ENCODE measurements around the gene SLC9C1. TPM values are rescaled to one million over a fixed set of nuclear protein-coding genes. Genes with fewer than 3 reads are reported as not detected.

Gene SLC9C1
- total RNA-seq, 1 donor from 2014 or later, result not detected

GRCh38 chr3:112338021-112338726 is 44.2 kb upstream of the SLC9C1 start:
- Mint-ChIP-seq H3K4me1 (ENCODE audit: unreplicated experiment) (peaks cover 6% of the 10 kb centered on the region), H3K36me3 (ENCODE audit: unreplicated experiment) (no peaks in the 10 kb centered on the region), H3K4me3 (ENCODE audit: unreplicated experiment) (no peak overlapping the region), H3K9me3 (ENCODE audit: unreplicated experiment) (no peaks in the 10 kb centered on the region), H3K27ac (ENCODE audit: unreplicated experiment) (no peak overlapping the region), H3K27me3 (ENCODE audit: unreplicated experiment) (peaks cover 61% of the 10 kb centered on the region)
- TF ChIP-seq CTCF (IDR thresholded peaks at IDR 0.05), result no peak
- DNase-seq (ENCODE audit: extremely low spot score, unreplicated experiment), result no peak

GRCh38 chr3:112335434-112335781 is 41.4 kb upstream of the SLC9C1 start:
- no peak overlapping the region for H3K27ac Mint-ChIP-seq (ENCODE audit: unreplicated experiment)
- TF ChIP-seq CTCF (IDR thresholded peaks at IDR 0.05), result no peak
- H3K36me3 Mint-ChIP-seq (ENCODE audit: unreplicated experiment), result no peaks in the 10 kb centered on the region
- DNase-seq (ENCODE audit: extremely low spot score, unreplicated experiment), result no peak
- H3K4me3 Mint-ChIP-seq (ENCODE audit: unreplicated experiment), result no peak overlapping the region
- H3K4me1 Mint-ChIP-seq (ENCODE audit: unreplicated experiment), result peaks cover 11% of the 10 kb centered on the region
- peaks cover 61% of the 10 kb centered on the region for H3K27me3 Mint-ChIP-seq (ENCODE audit: unreplicated experiment)
- H3K9me3 Mint-ChIP-seq (ENCODE audit: unreplicated experiment), result no peaks in the 10 kb centered on the region

- Mint-ChIP-seq H3K4me3 (ENCODE audit: unreplicated experiment) (no peak overlapping the region), H3K27me3 (ENCODE audit: unreplicated experiment) (peaks cover 65% of the 10 kb centered on the region), H3K9me3 (ENCODE audit: unreplicated experiment) (no peaks in the 10 kb centered on the region), H3K36me3 (ENCODE audit: unreplicated experiment) (no peaks in the 10 kb centered on the region), H3K27ac (ENCODE audit: unreplicated experiment) (no peak overlapping the region), H3K4me1 (ENCODE audit: unreplicated experiment) (peaks cover 11% of the 10 kb centered on the region)
- no peak for TF ChIP-seq CTCF (IDR thresholded peaks at IDR 0.05)
- DNase-seq (ENCODE audit: extremely low spot score, unreplicated experiment), result no peak
Observed at GRCh38 chr3:112334691-112335433, 40.8 kb upstream of the SLC9C1 start.

- Mint-ChIP-seq H3K27me3 (ENCODE audit: unreplicated experiment) (peaks cover 61% of the 10 kb centered on the region), H3K36me3 (ENCODE audit: unreplicated experiment) (no peaks in the 10 kb centered on the region), H3K4me3 (ENCODE audit: unreplicated experiment) (peak overlapping the region; percentile 72), H3K9me3 (ENCODE audit: unreplicated experiment) (no peaks in the 10 kb centered on the region), H3K27ac (ENCODE audit: unreplicated experiment) (no peak overlapping the region), H3K4me1 (ENCODE audit: unreplicated experiment) (peaks cover 11% of the 10 kb centered on the region)
- TF ChIP-seq CTCF (IDR thresholded peaks at IDR 0.05), result no peak
- no peak for DNase-seq (ENCODE audit: extremely low spot score, unreplicated experiment)
Observed at GRCh38 chr3:112333381-112334317, 39.6 kb upstream of the SLC9C1 start.

All from osteocyte (in vitro differentiated cells).